ENCODE measurements around the gene CPSF7. TPM values are rescaled to one million over a fixed set of nuclear protein-coding genes. Genes with fewer than 3 reads are reported as not detected.

Gene CPSF7
- total RNA-seq, 4 donors from 2014 or later, result 29.9 to 45.2 (median 40.7) TPM

- no peak for DNase-seq (ENCODE audit: extremely low spot score)
- Histone ChIP-seq H3K36me3 (peaks cover 71 to 99% (median 97%) of the 10 kb centered on the region in 4 donors), H3K27me3 (no peaks in the 10 kb centered on the region), H3K4me3 (no peak overlapping the region), H3K4me1 (no peaks in the 10 kb centered on the region), H3K9me3 (no peaks in the 10 kb centered on the region), H3K27ac (replicated peaks in 1 of 4) (peak overlapping the region in 1 of 4 donors; percentile 56)
- TF ChIP-seq POLR2A (IDR thresholded peaks at IDR 0.05; ENCODE audit: low read depth), result no peak
- no peak for TF ChIP-seq CTCF (IDR thresholded peaks at IDR 0.05)
- TF ChIP-seq EP300 (IDR thresholded peaks at IDR 0.05), result no peak
- no peak for TF ChIP-seq POLR2AphosphoS5 (IDR thresholded peaks at IDR 0.05)
- 80% methylated on average over 2 of the region's 2 CpGs for WGBS
- intact Hi-C loops (cut with DNase I), result no loop called here
Measured at GRCh38 chr11:61406067-61406466, 23.7 kb downstream of the CPSF7 start.

- DNase-seq (ENCODE audit: extremely low spot score), result no peak
- H3K4me3 ChIP-seq, result no peak overlapping the region
- WGBS, result 73% methylated on average over 4 of the region's 4 CpGs
- peak overlapping the region in 3 of 4 donors; percentile 5 to 60 (median 14) for H3K27ac ChIP-seq (replicated peaks in 1 of 4)
- intact Hi-C loops (cut with DNase I), result no loop called here
- H3K27me3 ChIP-seq, result no peaks in the 10 kb centered on the region
- H3K36me3 ChIP-seq, result peaks cover 57 to 95% (median 88%) of the 10 kb centered on the region in 4 donors
- no peaks in the 10 kb centered on the region for H3K4me1 ChIP-seq
- no peaks in the 10 kb centered on the region for H3K9me3 ChIP-seq
- TF ChIP-seq EP300 (IDR thresholded peaks at IDR 0.05) (no peak), CTCF (IDR thresholded peaks at IDR 0.05) (no peak), POLR2AphosphoS5 (IDR thresholded peaks at IDR 0.05) (no peak), POLR2A (IDR thresholded peaks at IDR 0.05; ENCODE audit: low read depth) (no peak)
Measured at GRCh38 chr11:61404641-61405040, 25.1 kb downstream of the CPSF7 start.

- no peaks in the 10 kb centered on the region for H3K27me3 ChIP-seq
- WGBS, result 66% methylated on average over 5 of the region's 5 CpGs
- H3K27ac ChIP-seq (replicated peaks in 1 of 4), result peak overlapping the region in 2 of 4 donors; percentile 8 to 60
- H3K9me3 ChIP-seq, result no peaks in the 10 kb centered on the region
- no peak overlapping the region for H3K4me3 ChIP-seq
- no peaks in the 10 kb centered on the region for H3K4me1 ChIP-seq
- intact Hi-C loops (cut with DNase I), result no loop called here
- DNase-seq (ENCODE audit: extremely low spot score), result no peak
- no peak for TF ChIP-seq POLR2AphosphoS5 (IDR thresholded peaks at IDR 0.05)
- no peak for TF ChIP-seq POLR2A (IDR thresholded peaks at IDR 0.05; ENCODE audit: low read depth)
- no peak for TF ChIP-seq EP300 (IDR thresholded peaks at IDR 0.05)
- TF ChIP-seq CTCF (IDR thresholded peaks at IDR 0.05), result no peak
- H3K36me3 ChIP-seq, result peaks cover 51 to 90% (median 86%) of the 10 kb centered on the region in 4 donors
Measured at GRCh38 chr11:61404103-61404502, 25.7 kb downstream of the CPSF7 start.

- peaks cover 47 to 90% (median 86%) of the 10 kb centered on the region in 4 donors for H3K36me3 ChIP-seq
Measured at GRCh38 chr11:61403658-61404057, 26.1 kb downstream of the CPSF7 start.

GRCh38 chr11:61401573-61401972 is 28.2 kb downstream of the CPSF7 start:
- H3K27me3 ChIP-seq, result no peaks in the 10 kb centered on the region
- WGBS, result 94% methylated on average over 2 of the region's 2 CpGs
- no peaks in the 10 kb centered on the region for H3K4me1 ChIP-seq
- H3K27ac ChIP-seq (replicated peaks in 1 of 4), result no peak overlapping the region
- TF ChIP-seq CTCF (IDR thresholded peaks at IDR 0.05) (no peak), POLR2A (IDR thresholded peaks at IDR 0.05; ENCODE audit: low read depth) (no peak), EP300 (IDR thresholded peaks at IDR 0.05) (no peak), POLR2AphosphoS5 (IDR thresholded peaks at IDR 0.05) (no peak)
- intact Hi-C loops (cut with DNase I), result no loop called here
- H3K4me3 ChIP-seq, result no peak overlapping the region
- no peaks in the 10 kb centered on the region for H3K9me3 ChIP-seq
- DNase-seq (ENCODE audit: extremely low spot score), result no peak
- peaks cover 33 to 90% (median 79%) of the 10 kb centered on the region in 4 donors for H3K36me3 ChIP-seq

More at GRCh38 chr11:61403658-61404057, 26.1 kb downstream of the CPSF7 start:
- Histone ChIP-seq H3K4me3 (no peak overlapping the region), H3K9me3 (no peaks in the 10 kb centered on the region), H3K4me1 (no peaks in the 10 kb centered on the region), H3K27me3 (no peaks in the 10 kb centered on the region), H3K27ac (replicated peaks in 1 of 4) (peak overlapping the region in 2 of 4 donors; percentile 8 to 60)
- intact Hi-C loops (cut with DNase I), result no loop called here
- DNase-seq (ENCODE audit: extremely low spot score), result no peak
- WGBS, result 100% methylated on average over 1 of the region's 1 CpG
- no peak for TF ChIP-seq POLR2A (IDR thresholded peaks at IDR 0.05; ENCODE audit: low read depth)
